HL-60 (cell line): ENCODE results near the gene FTO.

Experiments
- POLR2AphosphoS5 ChIP-seq: IDR thresholded peaks from 2 replicates; pipeline ENCODE4 v1.6.1; 2012; ENCODE audit warnings: low read depth
- TF ChIP-seq, protein P1 (sequence below): IDR thresholded peaks from one replicate; pipeline ENCODE4 v1.5.1; 2011; ENCODE audit warnings: low read length, control low read depth, inconsistent platforms; ENCODE audit not compliant: insufficient read depth
- TF ChIP-seq, protein P2 (sequence below): IDR thresholded peaks from 2 replicates; pipeline ENCODE4 v1.6.1; 2012; ENCODE audit warnings: low read depth; ENCODE audit not compliant: insufficient replicate concordance

DNA sequence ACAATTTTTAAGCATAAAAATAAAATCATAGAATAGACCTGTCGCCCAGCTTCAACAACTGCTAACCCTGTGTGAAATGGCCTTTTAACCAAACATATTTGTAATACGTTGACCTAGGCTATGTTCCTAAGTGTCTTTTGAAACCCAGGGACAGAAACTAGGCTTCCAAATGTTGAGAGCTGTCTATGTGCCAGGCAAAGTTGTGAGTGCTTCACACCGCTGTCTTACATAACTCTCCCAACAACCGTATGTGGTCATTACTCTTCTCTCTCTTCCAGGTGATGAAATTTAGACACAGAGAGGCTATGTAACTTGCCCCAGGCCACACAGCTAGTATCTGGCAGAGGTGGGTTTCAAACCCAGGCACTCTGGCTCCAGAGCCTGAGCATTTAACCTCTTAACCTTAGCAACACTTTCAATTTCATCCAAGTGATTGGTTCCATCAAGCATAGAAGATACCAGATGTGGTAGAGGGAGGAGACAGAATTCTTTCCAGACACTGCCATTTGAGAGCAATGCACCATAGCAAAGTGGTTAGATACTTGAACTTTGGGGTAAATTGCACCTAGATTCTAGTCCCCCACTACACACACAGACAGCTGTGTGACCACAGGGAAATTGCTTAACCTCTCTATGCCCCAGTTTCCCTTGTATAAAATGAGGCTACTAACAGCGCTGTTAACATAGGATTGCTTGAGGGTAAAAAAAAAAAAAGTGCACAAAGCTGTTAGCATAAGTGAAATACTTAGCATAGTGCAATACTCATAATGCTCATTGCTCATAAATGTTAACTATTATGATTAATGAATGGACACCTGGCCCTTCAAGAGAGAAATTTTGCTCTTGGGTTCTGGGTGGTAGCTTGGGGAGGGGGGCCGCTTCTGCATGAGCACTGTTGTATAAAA, 422.0 kb downstream of the FTO start:
- TF ChIP-seq, protein P1, sequence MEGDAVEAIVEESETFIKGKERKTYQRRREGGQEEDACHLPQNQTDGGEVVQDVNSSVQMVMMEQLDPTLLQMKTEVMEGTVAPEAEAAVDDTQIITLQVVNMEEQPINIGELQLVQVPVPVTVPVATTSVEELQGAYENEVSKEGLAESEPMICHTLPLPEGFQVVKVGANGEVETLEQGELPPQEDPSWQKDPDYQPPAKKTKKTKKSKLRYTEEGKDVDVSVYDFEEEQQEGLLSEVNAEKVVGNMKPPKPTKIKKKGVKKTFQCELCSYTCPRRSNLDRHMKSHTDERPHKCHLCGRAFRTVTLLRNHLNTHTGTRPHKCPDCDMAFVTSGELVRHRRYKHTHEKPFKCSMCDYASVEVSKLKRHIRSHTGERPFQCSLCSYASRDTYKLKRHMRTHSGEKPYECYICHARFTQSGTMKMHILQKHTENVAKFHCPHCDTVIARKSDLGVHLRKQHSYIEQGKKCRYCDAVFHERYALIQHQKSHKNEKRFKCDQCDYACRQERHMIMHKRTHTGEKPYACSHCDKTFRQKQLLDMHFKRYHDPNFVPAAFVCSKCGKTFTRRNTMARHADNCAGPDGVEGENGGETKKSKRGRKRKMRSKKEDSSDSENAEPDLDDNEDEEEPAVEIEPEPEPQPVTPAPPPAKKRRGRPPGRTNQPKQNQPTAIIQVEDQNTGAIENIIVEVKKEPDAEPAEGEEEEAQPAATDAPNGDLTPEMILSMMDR, result no peak
- TF ChIP-seq POLR2AphosphoS5, result no peak
- TF ChIP-seq, protein P2, sequence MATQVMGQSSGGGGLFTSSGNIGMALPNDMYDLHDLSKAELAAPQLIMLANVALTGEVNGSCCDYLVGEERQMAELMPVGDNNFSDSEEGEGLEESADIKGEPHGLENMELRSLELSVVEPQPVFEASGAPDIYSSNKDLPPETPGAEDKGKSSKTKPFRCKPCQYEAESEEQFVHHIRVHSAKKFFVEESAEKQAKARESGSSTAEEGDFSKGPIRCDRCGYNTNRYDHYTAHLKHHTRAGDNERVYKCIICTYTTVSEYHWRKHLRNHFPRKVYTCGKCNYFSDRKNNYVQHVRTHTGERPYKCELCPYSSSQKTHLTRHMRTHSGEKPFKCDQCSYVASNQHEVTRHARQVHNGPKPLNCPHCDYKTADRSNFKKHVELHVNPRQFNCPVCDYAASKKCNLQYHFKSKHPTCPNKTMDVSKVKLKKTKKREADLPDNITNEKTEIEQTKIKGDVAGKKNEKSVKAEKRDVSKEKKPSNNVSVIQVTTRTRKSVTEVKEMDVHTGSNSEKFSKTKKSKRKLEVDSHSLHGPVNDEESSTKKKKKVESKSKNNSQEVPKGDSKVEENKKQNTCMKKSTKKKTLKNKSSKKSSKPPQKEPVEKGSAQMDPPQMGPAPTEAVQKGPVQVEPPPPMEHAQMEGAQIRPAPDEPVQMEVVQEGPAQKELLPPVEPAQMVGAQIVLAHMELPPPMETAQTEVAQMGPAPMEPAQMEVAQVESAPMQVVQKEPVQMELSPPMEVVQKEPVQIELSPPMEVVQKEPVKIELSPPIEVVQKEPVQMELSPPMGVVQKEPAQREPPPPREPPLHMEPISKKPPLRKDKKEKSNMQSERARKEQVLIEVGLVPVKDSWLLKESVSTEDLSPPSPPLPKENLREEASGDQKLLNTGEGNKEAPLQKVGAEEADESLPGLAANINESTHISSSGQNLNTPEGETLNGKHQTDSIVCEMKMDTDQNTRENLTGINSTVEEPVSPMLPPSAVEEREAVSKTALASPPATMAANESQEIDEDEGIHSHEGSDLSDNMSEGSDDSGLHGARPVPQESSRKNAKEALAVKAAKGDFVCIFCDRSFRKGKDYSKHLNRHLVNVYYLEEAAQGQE, result no peak
